Nasal cavity respiratory epithelium epithelial cell of viscerocranial mucosa (primary cell): ENCODE results near the gene TMED9. TPM values are rescaled to one million over a fixed set of nuclear protein-coding genes. Genes with fewer than 3 reads are reported as not detected.

Source experiments
- total RNA-seq: library from RNA; depleted of rRNA; stranded (reverse); fragments of >200 nt; gene quantifications from 2 replicates; pipeline ENCODE4 v1.2.3, GENCODE V29; 2014

TMED9 gene
- total RNA-seq = 183 and 198 TPM in 2 replicates

GRCh38 chr5:177592010-177592834, at the start of gene TMED9:
Gene TMED9 (plus strand): TSS chr5:177592203. CDS start chr5:177592215, 12 bp downstream.

GRCh38 chr5:177554474-177555111, 37.4 kb upstream of the TMED9 start, which contains the start of gene FAM193B:
Gene FAM193B (minus strand): TSS chr5:177554563. CDS start chr5:177554458, 105 bp downstream.

DNA sequence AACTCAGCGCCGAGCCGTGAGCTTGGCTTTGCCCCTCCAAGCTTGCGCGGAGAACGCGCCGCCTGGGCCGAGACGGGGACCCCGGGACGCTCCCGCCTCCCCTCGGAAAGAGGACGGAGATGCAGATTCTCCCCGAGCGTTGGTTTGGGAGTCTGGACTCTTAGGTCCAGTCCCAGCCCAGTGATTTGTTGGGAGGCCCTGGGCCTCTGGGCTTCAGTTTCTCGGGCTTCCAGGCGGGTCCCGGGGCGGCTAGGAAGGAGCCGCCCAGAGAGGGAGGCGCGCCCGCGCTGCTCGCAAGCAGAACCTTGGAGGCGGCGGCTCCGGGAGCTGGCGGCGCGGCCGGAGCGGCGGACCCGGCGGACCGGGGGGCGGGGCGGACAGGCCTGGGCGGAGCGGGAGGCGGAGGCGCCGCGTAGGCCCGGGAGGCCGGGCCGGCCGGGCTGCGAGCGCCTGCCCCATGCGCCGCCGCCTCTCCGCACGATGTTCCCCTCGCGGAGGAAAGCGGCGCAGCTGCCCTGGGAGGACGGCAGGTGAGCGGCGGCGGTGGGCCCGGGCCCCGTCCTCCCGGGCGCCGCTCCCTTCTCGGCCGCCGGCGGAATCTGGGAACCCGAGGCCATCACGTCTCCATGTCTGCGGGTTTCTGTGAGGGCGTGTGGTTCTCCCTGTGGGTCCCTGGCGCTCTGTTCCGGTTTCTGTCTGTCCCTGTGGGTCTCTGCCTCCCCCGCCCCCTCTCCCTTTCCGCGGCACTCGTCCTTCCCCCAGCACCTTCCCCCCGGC, 7.9 kb downstream of the TMED9 start, which contains the start of gene B4GALT7:
TSS of gene B4GALT7 (plus strand) at position 402 of the 777 bp plus-strand sequence. CDS start at position 481, 79 bp downstream.

Other genes with a start within 250 kb of the TMED9 start
- gene LMAN2, start 240.5 kb upstream of the TMED9 start, total RNA-seq = 253 and 357 TPM in 2 replicates
- 3.8 and 12.5 TPM in 2 replicates for gene RGS14, start 234.3 kb upstream of the TMED9 start, total RNA-seq
- 0.14 TPM in 1 of 2 replicates, not detected in the other for gene SLC34A1, start 207.8 kb upstream of the TMED9 start, total RNA-seq
- gene PFN3, start 191.5 kb upstream of the TMED9 start, total RNA-seq = not detected in 2 replicates
- 4.4 and 9.8 TPM in 2 replicates for gene F12, start 182.6 kb upstream of the TMED9 start, total RNA-seq
- 38.6 and 44.3 TPM in 2 replicates for gene GRK6, start 165.5 kb upstream of the TMED9 start, total RNA-seq
- 3.1 and 4.8 TPM in 2 replicates for gene PRR7, start 145.4 kb upstream of the TMED9 start, total RNA-seq
- gene DBN1, start 118.6 kb upstream of the TMED9 start, total RNA-seq = 59.8 and 140 TPM in 2 replicates
- 33.2 and 91.4 TPM in 2 replicates for gene PDLIM7, start 94.6 kb upstream of the TMED9 start, total RNA-seq
- 0.68 and 7.6 TPM in 2 replicates for gene DOK3, start 82.4 kb upstream of the TMED9 start, total RNA-seq
- 96.0 and 120 TPM in 2 replicates for gene DDX41, start 75.2 kb upstream of the TMED9 start, total RNA-seq
- gene FAM193B, start 37.6 kb upstream of the TMED9 start, total RNA-seq = 10.9 and 19.2 TPM in 2 replicates
- 37.0 and 42.0 TPM in 2 replicates for gene B4GALT7, start 7.9 kb downstream of the TMED9 start, total RNA-seq
- under 0.01 and 1.6 TPM in 2 replicates for gene FAM153A, start 190.7 kb downstream of the TMED9 start, total RNA-seq